Liver (tissue), 3 donors: ENCODE results near the gene ACO2.

Experiments
- ATF3 ChIP-seq: IDR thresholded peaks from 2 replicates; pipeline ENCODE4 v1.6.1; 2016; ENCODE audit warnings: antibody characterized with exemption
- CTCF ChIP-seq: fragments of 150-350 bp; IDR thresholded peaks from 2 replicates; pipeline ENCODE4 v1.5.1; 2017; ENCODE audit warnings: improper control_type of control experiment, low read depth, low read length; ENCODE audit not compliant: missing input control
- GABPA ChIP-seq, 2 donors: IDR thresholded peaks in 1 of 2; conservative IDR thresholded peaks in 1 of 2; 2 replicates each; pipeline ENCODE4 v1.6.1; 2016; ENCODE audit warnings: antibody characterized with exemption in 2 of 2, mild to moderate bottlenecking in 1 of 2, moderate library complexity in 1 of 2
- MAX ChIP-seq: IDR thresholded peaks from 2 replicates; pipeline ENCODE4 v1.6.1; 2016; ENCODE audit warnings: antibody characterized with exemption
- RAD21 ChIP-seq, 2 donors: IDR thresholded peaks; 2 replicates each; pipeline ENCODE4 v1.6.1; 2016; ENCODE audit warnings: antibody characterized with exemption in 2 of 2, mild to moderate bottlenecking in 2 of 2
- REST ChIP-seq: IDR thresholded peaks from 2 replicates; pipeline ENCODE4 v1.6.1; 2016; ENCODE audit warnings: antibody characterized with exemption, mild to moderate bottlenecking
- SP1 ChIP-seq: IDR thresholded peaks from 2 replicates; pipeline ENCODE4 v1.6.1; 2018; ENCODE audit warnings: antibody characterized with exemption, mild to moderate bottlenecking
- YY1 ChIP-seq: IDR thresholded peaks from 2 replicates; pipeline ENCODE4 v1.6.1; 2016; ENCODE audit warnings: antibody characterized with exemption, mild to moderate bottlenecking
- ZBTB33 ChIP-seq: IDR thresholded peaks from 2 replicates; pipeline ENCODE4 v1.6.1; 2016; ENCODE audit warnings: antibody characterized with exemption
- donor health status: healthy.
- donor health status: healthy.

- no peak for TF ChIP-seq CTCF
- TF ChIP-seq YY1, result no peak
- TF ChIP-seq RAD21 (IDR thresholded peaks at IDR 0.05), result no peak
- no peak for TF ChIP-seq MAX
- TF ChIP-seq REST, result no peak
- no peak for TF ChIP-seq ATF3
- TF ChIP-seq SP1, result no peak
- TF ChIP-seq ZBTB33, result no peak
- no peak for TF ChIP-seq GABPA (IDR thresholded peaks at IDR 0.05 in 1 of 2, conservative IDR thresholded peaks at IDR 0.05 in 1 of 2)
Measured at GRCh38 chr22:41567512-41567768, 98.5 kb downstream of the ACO2 start.
